IMR-90 (cell line): Measurements from ENCODE around the gene SIRPB1. TPM values are rescaled to one million over a fixed set of nuclear protein-coding genes. Genes with fewer than 3 reads are reported as not detected.
"Not testable (repeated sequence)": the region's sequence is repeated elsewhere in the genome, so short reads cannot be mapped to it uniquely, and the experiment has no call there.

Experiments used
- ATAC-seq: fragments of 200-7000 bp; cut with Tn5 transposase; 2 replicates; pipeline ENCODE4 v1.9.1; 2020; ENCODE audit warnings: low read depth, mild to moderate bottlenecking, moderate library complexity
- BruUV-seq: library from RNA; stranded (reverse); fragments of 400-500 nt; replicated peaks from 2 replicates; lab custom pipeline; 2021; lab: Mats Ljungman, UMichigan
- CTCF ChIA-PET: fragments of 300-600 bp; formaldehyde crosslinking; extraction: SDS; loops from one replicate; lab custom pipeline; 2021; ENCODE audit warnings: antibody characterized with exemption; lab: Yijun Ruan, JAX
- POLR2A ChIA-PET: fragments of 300-600 bp; sonication (Branson Sonifier 250); formaldehyde crosslinking; loops from one replicate; lab custom pipeline; 2022; ENCODE audit warnings: antibody characterized with exemption; ENCODE audit not compliant: unreplicated experiment; lab: Charles Lee
- DNase-seq: peaks from one replicate; pipeline ENCODE4 v3.0.0; 2013
- H2AFZ ChIP-seq: replicated peaks from 2 replicates; pipeline ENCODE3; 2013; ENCODE audit warnings: low read length, mild to moderate bottlenecking; ENCODE audit not compliant: poor library complexity
- H2AK5ac ChIP-seq: 2 replicates; pipeline ENCODE4 v1.6.1; 2013; ENCODE audit warnings: low read depth, low read length, inconsistent platforms
- H2AK9ac ChIP-seq: replicated peaks from 2 replicates; pipeline ENCODE3; 2013; ENCODE audit warnings: mild to moderate bottlenecking, low read depth, low read length, moderate library complexity; ENCODE audit not compliant: poor library complexity
- H2BK120ac ChIP-seq: 2 replicates; pipeline ENCODE4 v1.6.1; 2013; ENCODE audit warnings: low read depth, low read length, inconsistent platforms
- H2BK15ac ChIP-seq: 3 replicates; pipeline ENCODE4 v1.6.1; 2013; ENCODE audit warnings: low read depth, low read length, inconsistent platforms
- H2BK20ac ChIP-seq: 2 replicates; pipeline ENCODE4 v1.6.1; 2013; ENCODE audit warnings: low read depth, mild to moderate bottlenecking, inconsistent platforms, low read length, moderate library complexity
- H2BK5ac ChIP-seq: 2 replicates; pipeline ENCODE4 v1.6.1; 2013; ENCODE audit warnings: mild to moderate bottlenecking, low read depth, low read length, inconsistent platforms; ENCODE audit not compliant: poor library complexity, severe bottlenecking
- H3K14ac ChIP-seq: replicated peaks from 2 replicates; pipeline ENCODE4 v1.6.1; 2013; ENCODE audit warnings: low read depth, low read length, inconsistent platforms
- H3K18ac ChIP-seq: 2 replicates; pipeline ENCODE4 v1.6.1; 2013; ENCODE audit warnings: low read depth, low read length, control low read depth
- H3K23ac ChIP-seq: 2 replicates; pipeline ENCODE4 v1.6.1; 2013; ENCODE audit warnings: low read depth, low read length, inconsistent platforms
- H3K27ac ChIP-seq: 2 replicates; pipeline ENCODE4 v1.5.1; 2013; ENCODE audit warnings: mild to moderate bottlenecking, control low read depth, low read length; ENCODE audit not compliant: insufficient read depth
- H3K27me3 ChIP-seq: 2 replicates; pipeline ENCODE4 v1.6.1; 2013; ENCODE audit warnings: low read length; ENCODE audit not compliant: control insufficient read depth, insufficient read depth
- H3K36me3 ChIP-seq: 2 replicates; pipeline ENCODE4 v1.6.1; 2013; ENCODE audit warnings: low read length, mixed read lengths; ENCODE audit not compliant: control insufficient read depth, insufficient read depth
- H3K4ac ChIP-seq: 2 replicates; pipeline ENCODE4 v1.6.1; 2013; ENCODE audit warnings: low read depth, low read length, inconsistent platforms
- H3K4me1 ChIP-seq: 2 replicates; pipeline ENCODE4 v1.6.1; 2013; ENCODE audit warnings: low read length, mixed read lengths; ENCODE audit not compliant: control insufficient read depth, insufficient read depth
- H3K4me2 ChIP-seq: 2 replicates; pipeline ENCODE4 v1.6.1; 2013; ENCODE audit warnings: low read depth, mild to moderate bottlenecking, control low read depth, low read length, moderate library complexity
- H3K4me3 ChIP-seq: 2 replicates; pipeline ENCODE4 v1.5.1; 2013; ENCODE audit warnings: low read depth, mild to moderate bottlenecking, control low read depth, low read length, moderate library complexity; ENCODE audit not compliant: insufficient read depth
- H3K56ac ChIP-seq: 2 replicates; pipeline ENCODE4 v1.6.1; 2013; ENCODE audit warnings: low read length, inconsistent platforms; ENCODE audit not compliant: insufficient read depth; ENCODE audit errors: extremely low read depth
- H3K79me1 ChIP-seq, 2 experiments: 2 replicates each; pipeline ENCODE4 v1.6.1; 2013; ENCODE audit warnings: low read length in 2 of 2, inconsistent platforms in 1 of 2, low read depth in 1 of 2
- H3K9ac ChIP-seq: 2 replicates; pipeline ENCODE4 v1.6.1; 2013; ENCODE audit warnings: low read depth, low read length, control low read depth
- H3K9me1 ChIP-seq: 2 replicates; pipeline ENCODE4 v1.6.1; 2013; ENCODE audit warnings: low read length, inconsistent platforms; ENCODE audit not compliant: insufficient read depth
- H3K9me3 ChIP-seq: 2 replicates; pipeline ENCODE4 v1.6.1; 2013; ENCODE audit warnings: low read length; ENCODE audit not compliant: control insufficient read depth, insufficient read depth
- H4K20me1 ChIP-seq: 2 replicates; pipeline ENCODE4 v1.6.1; 2013; ENCODE audit warnings: low read length, inconsistent platforms; ENCODE audit not compliant: insufficient read depth
- H4K5ac ChIP-seq: 2 replicates; pipeline ENCODE4 v1.6.1; 2013; ENCODE audit warnings: mild to moderate bottlenecking, low read depth, low read length, control low read depth
- H4K8ac ChIP-seq, 2 experiments: 2 replicates each; pipeline ENCODE4 v1.6.1; 2013; ENCODE audit warnings: low read depth in 2 of 2, low read length in 2 of 2, control low read depth in 1 of 2, inconsistent platforms in 1 of 2
- H4K91ac ChIP-seq: 2 replicates; pipeline ENCODE4 v1.6.1; 2013; ENCODE audit warnings: low read depth, low read length, inconsistent platforms; ENCODE audit not compliant: insufficient read depth
- CEBPB ChIP-seq: IDR thresholded peaks from 2 replicates; pipeline ENCODE4 v1.6.1; 2012; ENCODE audit warnings: low read depth, low read length, improper control_type of control experiment
- WGBS, 2 experiments: methylation state at CpG; one replicate each; pipeline versions ENCODE4 v1.1.5 to v1.1.7; 2013; ENCODE audit warnings: missing lambda C conversion rate in 2 of 2; ENCODE audit not compliant: insufficient read length in 1 of 2; ENCODE audit errors: extremely low coverage in 2 of 2; 5-methylcytosine and 5-hydroxymethylcytosine counted together
- dilution Hi-C: fragments of 300-500 bp; cut with HindIII; formaldehyde crosslinking; loops from one replicate; pipeline ENCODE4 v1.14.3; 2018; ENCODE audit warnings: low sequenced_read_pairs; ENCODE audit not compliant: unreplicated experiment
- in situ Hi-C: fragments of 300-500 bp; cut with MboI; formaldehyde crosslinking; loops from 3 replicates; pipeline ENCODE4 v1.14.3; 2019; ENCODE audit warnings: low sequenced_read_pairs, inconsistent platforms, mixed read lengths
- intact Hi-C: fragments of 100-400 bp; cut with micrococcal nuclease; formaldehyde crosslinking; loops from 2 replicates; pipeline ENCODE4 v1.10.0; 2022
- polyA plus RNA-seq, 3 experiments: library from polyadenylated mRNA; depleted of rRNA; stranded (reverse); fragments of >200 nt; gene quantifications; 2 replicates each; pipeline ENCODE4 v1.2.3, GENCODE V29; 2012; ENCODE audit warnings: low replicate concordance in 1 of 3
- total RNA-seq: library from RNA; depleted of rRNA; stranded (reverse); fragments of >200 nt; gene quantifications from 2 replicates; pipeline ENCODE4 v1.2.3, GENCODE V29; 2012

SIRPB1 gene
- total and polyA plus RNA-seq, 2 of the 4 experiments (the other 2 are of a cell fraction): 0.90 to 1.6 TPM

DNA sequence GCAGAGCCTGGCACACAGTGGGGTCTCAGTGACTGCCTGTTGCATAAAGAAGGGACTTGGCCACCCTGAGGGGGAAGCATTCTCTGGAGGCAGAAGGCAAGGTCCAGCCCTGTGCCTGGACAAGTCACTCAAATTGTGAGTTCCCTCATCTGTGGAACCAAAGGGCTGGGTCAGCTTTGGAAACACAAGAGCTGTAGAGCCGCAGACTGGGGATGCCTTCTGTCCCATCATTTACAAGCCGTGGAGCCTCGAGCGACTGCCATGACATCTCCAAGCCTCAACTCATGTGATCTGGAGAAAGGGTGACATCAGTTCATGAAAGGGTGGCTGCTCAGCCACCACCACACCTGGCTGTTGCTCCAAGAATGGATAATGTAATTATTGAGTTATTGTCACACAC is 41.9 kb downstream of the SIRPB1 start (continued):
- no peak for TF ChIP-seq CEBPB

DNA sequence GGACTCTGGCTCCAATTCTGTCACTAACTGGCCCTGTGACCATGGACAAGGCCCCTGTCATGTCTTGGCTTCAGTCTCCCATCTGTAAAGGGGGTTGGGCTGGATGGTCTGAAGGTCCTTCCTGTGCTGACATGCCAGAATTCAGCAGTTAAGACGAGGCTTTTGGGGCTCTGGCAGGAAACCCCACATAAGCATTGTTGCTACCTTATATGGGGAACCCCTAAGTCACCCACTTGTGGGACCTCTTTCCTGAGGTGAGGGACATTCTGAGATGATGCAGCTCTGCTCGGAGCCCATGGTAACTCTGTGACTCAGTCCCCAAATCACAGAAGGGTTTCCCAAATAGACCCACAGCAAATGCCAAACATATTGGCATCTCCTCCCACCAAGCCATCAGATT is 42.5 kb downstream of the SIRPB1 start:
- intact Hi-C loops, DNase-seq, H4K20me1 ChIP-seq, dilution Hi-C loops, POLR2A ChIA-PET, H4K8ac ChIP-seq, H2AK9ac ChIP-seq, H4K91ac ChIP-seq, BruUV-seq, H2BK120ac ChIP-seq, H2AK5ac ChIP-seq, H2BK15ac ChIP-seq, H3K4me1 ChIP-seq, H3K4ac ChIP-seq, H3K18ac ChIP-seq, H3K4me3 ChIP-seq, H3K79me1 ChIP-seq, H3K23ac ChIP-seq, H3K27me3 ChIP-seq, H2BK5ac ChIP-seq, H3K9me3 ChIP-seq, H3K56ac ChIP-seq, CTCF ChIA-PET, H3K9me1 ChIP-seq, H3K14ac ChIP-seq, H3K27ac ChIP-seq, H3K4me2 ChIP-seq, H2AFZ ChIP-seq, H4K5ac ChIP-seq, in situ Hi-C loops, H3K36me3 ChIP-seq, ATAC-seq, H2BK20ac ChIP-seq, H3K9ac ChIP-seq: not testable (repeated sequence)
- WGBS, 2 experiments: no CpG with 5 or more reads among the region's 2 CpGs
